ENCODE data around the gene TMEM238L. TPM values are rescaled to one million over a fixed set of nuclear protein-coding genes. Genes with fewer than 3 reads are reported as not detected.

Gene TMEM238L
- total and polyA plus RNA-seq, 2 donors (not counting 3 experiments of a cell fraction or from before 2014, with no cell fraction given) = not detected

DNA sequence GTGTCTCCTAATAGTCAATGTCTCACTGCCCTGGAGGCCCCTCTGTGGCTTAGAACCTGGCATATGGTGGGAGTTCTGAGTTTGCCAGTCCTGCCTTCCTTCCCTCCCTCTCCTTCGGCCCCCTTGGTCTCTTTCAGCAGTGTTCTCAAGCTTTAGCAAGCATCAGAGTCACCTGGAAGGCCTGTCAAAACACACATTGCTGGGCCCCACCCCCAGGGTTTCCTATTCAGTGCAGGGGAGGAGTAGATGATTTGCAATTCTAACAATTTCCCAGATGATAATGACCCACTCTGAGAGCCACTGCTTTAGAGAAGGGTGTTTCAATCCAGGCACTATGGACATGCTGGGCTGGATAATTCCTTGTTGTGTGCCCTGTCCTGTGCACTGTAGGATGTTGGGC lies 47.7 kb downstream of the TMEM238L start:
- Histone ChIP-seq H3K36me3 (ENCODE audit: control insufficient read depth in 2 of 2, extremely low read depth in 1 of 2, insufficient read depth in 2 of 2, low read length in 2 of 2) (no peaks in the 10 kb centered on the region), H3K9me3 (replicated peaks; ENCODE audit: control insufficient read depth, insufficient read depth, low read length) (no peaks in the 10 kb centered on the region), H3K9me1 (replicated peaks; ENCODE audit: control insufficient read depth, extremely low read depth, insufficient read depth, low read length) (no peaks in the 10 kb centered on the region), H3K27ac (ENCODE audit: insufficient read depth, low read depth, low read length) (no peak overlapping the region), H3K4me3 (replicated peaks in 1 of 3; ENCODE audit: insufficient read depth in 1 of 3, low read depth in 1 of 3, low read length in 3 of 3) (no peak overlapping the region), H3K27me3 (ENCODE audit: control insufficient read depth in 2 of 2, insufficient read depth in 2 of 2, low read length in 2 of 2) (no peaks in the 10 kb centered on the region), H3K4me2 (ENCODE audit: insufficient read depth, low read length) (no peak overlapping the region), H4K20me1 (replicated peaks; ENCODE audit: control insufficient read depth, extremely low read depth, insufficient read depth, low read length) (no peaks in the 10 kb centered on the region), H2AFZ (ENCODE audit: low read depth, low read length) (no peak overlapping the region), H3K79me2 (ENCODE audit: control insufficient read depth, insufficient read depth, low read length) (no peaks in the 10 kb centered on the region), H3K9ac (replicated peaks; ENCODE audit: extremely low read depth, insufficient read depth, low read length) (no peak overlapping the region), H3K4me1 (ENCODE audit: control insufficient read depth, extremely low read depth, insufficient read depth, low read length) (no peaks in the 10 kb centered on the region)
- POLR2A ChIA-PET = no interaction called here
- intact Hi-C loops (cut with micrococcal nuclease) = no loop called here
- no TSS peak for BruUV-seq (replicated peaks)
- dilution Hi-C loops (cut with MboI; ENCODE audit: extremely low pct_ligation_motif_present, low sequenced_read_pairs) = no loop called here
- CTCF ChIA-PET = no interaction called here
- no peak for DNase-seq (ENCODE audit: low read depth, low spot score)
- no peak for FAIRE-seq
- TF ChIP-seq FOS (IDR thresholded peaks at IDR 0.05; ENCODE audit: borderline replicate concordance, insufficient read depth, low read length) = no peak
- TF ChIP-seq JUN (IDR thresholded peaks at IDR 0.05; ENCODE audit: borderline replicate concordance, insufficient read depth, insufficient read length, low read depth) = no peak
- no peak for TF ChIP-seq GATA2 (IDR thresholded peaks at IDR 0.05; ENCODE audit: insufficient read depth, insufficient read length, low read depth, low read length)
- TF ChIP-seq EZH2 (IDR thresholded peaks at IDR 0.05; ENCODE audit: borderline replicate concordance, low read depth, low read length, severe bottlenecking) = no peak
- TF ChIP-seq, protein P1, sequence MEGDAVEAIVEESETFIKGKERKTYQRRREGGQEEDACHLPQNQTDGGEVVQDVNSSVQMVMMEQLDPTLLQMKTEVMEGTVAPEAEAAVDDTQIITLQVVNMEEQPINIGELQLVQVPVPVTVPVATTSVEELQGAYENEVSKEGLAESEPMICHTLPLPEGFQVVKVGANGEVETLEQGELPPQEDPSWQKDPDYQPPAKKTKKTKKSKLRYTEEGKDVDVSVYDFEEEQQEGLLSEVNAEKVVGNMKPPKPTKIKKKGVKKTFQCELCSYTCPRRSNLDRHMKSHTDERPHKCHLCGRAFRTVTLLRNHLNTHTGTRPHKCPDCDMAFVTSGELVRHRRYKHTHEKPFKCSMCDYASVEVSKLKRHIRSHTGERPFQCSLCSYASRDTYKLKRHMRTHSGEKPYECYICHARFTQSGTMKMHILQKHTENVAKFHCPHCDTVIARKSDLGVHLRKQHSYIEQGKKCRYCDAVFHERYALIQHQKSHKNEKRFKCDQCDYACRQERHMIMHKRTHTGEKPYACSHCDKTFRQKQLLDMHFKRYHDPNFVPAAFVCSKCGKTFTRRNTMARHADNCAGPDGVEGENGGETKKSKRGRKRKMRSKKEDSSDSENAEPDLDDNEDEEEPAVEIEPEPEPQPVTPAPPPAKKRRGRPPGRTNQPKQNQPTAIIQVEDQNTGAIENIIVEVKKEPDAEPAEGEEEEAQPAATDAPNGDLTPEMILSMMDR (IDR thresholded peaks at IDR 0.05; ENCODE audit: extremely low read depth in 1 of 2, insufficient read depth in 1 of 2, low read depth in 1 of 2, low read length in 2 of 2) = no peak
- no peak for TF ChIP-seq POLR2AphosphoS5 (IDR thresholded peaks at IDR 0.05; ENCODE audit: insufficient read depth, low read depth, low read length)
- TF ChIP-seq, protein P2, sequence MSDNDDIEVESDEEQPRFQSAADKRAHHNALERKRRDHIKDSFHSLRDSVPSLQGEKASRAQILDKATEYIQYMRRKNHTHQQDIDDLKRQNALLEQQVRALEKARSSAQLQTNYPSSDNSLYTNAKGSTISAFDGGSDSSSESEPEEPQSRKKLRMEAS (IDR thresholded peaks at IDR 0.05; ENCODE audit: insufficient read depth, insufficient read length) = no peak
- no peak for TF ChIP-seq MYC (IDR thresholded peaks at IDR 0.05; ENCODE audit: low read depth, low read length)
- no peak for TF ChIP-seq POLR2A (IDR thresholded peaks at IDR 0.05; ENCODE audit: low read depth, low read length)

Measured in endothelial cell of umbilical vein (primary cell).